Smooth muscle cell (in vitro differentiated cells): ENCODE results near the gene SHISAL1. TPM values are rescaled to one million over a fixed set of nuclear protein-coding genes. Genes with fewer than 3 reads are reported as not detected.

Experiments
- DNase-seq: peaks from one replicate; lab custom pipeline; 2025; ENCODE audit not compliant: unreplicated experiment; lab: John Stamatoyannopoulos, UW
- H2AFZ ChIP-seq: fragments of 200-600 bp; sonication (generic); 2 replicates; pipeline ENCODE4 v1.6.0; 2016; ENCODE audit warnings: antibody characterized with exemption, low read depth, mild to moderate bottlenecking
- H3F3A ChIP-seq: fragments of 200-600 bp; sonication (generic); 2 replicates; pipeline ENCODE4 v1.6.0; 2017; ENCODE audit warnings: antibody characterized with exemption, low read depth
- H3K27ac ChIP-seq: fragments of 200-600 bp; sonication (generic); 2 replicates; pipeline ENCODE4 v1.5.1; 2016; ENCODE audit warnings: low read depth, mild to moderate bottlenecking
- H3K27me3 ChIP-seq: fragments of 200-600 bp; sonication (generic); 2 replicates; pipeline ENCODE4 v1.6.1; 2016; ENCODE audit warnings: low read depth, mild to moderate bottlenecking
- H3K36me3 ChIP-seq: fragments of 200-600 bp; sonication (generic); 2 replicates; pipeline ENCODE4 v1.5.1; 2016; ENCODE audit warnings: low read depth
- H3K4me1 ChIP-seq: fragments of 200-600 bp; sonication (generic); 2 replicates; pipeline ENCODE4 v1.5.1; 2016; ENCODE audit warnings: low read depth
- H3K4me2 ChIP-seq: fragments of 200-600 bp; sonication (generic); 2 replicates; pipeline ENCODE4 v1.6.0; 2016; ENCODE audit warnings: mild to moderate bottlenecking
- H3K4me3 ChIP-seq: fragments of 200-600 bp; sonication (generic); 2 replicates; pipeline ENCODE4 v1.5.1; 2016; ENCODE audit warnings: mild to moderate bottlenecking
- H3K79me2 ChIP-seq: fragments of 200-600 bp; sonication (generic); 2 replicates; pipeline ENCODE4 v1.6.0; 2016; ENCODE audit warnings: low read depth, mild to moderate bottlenecking
- H3K9ac ChIP-seq: fragments of 200-600 bp; sonication (generic); 2 replicates; pipeline ENCODE4 v1.6.0; 2016; ENCODE audit warnings: low read depth
- H3K9me3 ChIP-seq: fragments of 200-600 bp; sonication (generic); replicated peaks from 2 replicates; pipeline ENCODE4 v1.5.1; 2016; ENCODE audit warnings: low read depth
- H4K20me1 ChIP-seq: fragments of 200-600 bp; sonication (generic); 2 replicates; pipeline ENCODE4 v1.6.0; 2016; ENCODE audit warnings: low read depth
- CTCF ChIP-seq: fragments of 200-600 bp; sonication (generic); IDR thresholded peaks from 2 replicates; pipeline ENCODE4 v1.5.1; 2017; ENCODE audit warnings: borderline replicate concordance, mild to moderate bottlenecking, antibody characterized with exemption; ENCODE audit not compliant: insufficient read depth, poor library complexity, severe bottlenecking
- WGBS: methylation state at CpG from one replicate; pipeline ENCODE4 v1.1.7; 2016; ENCODE audit warnings: low lambda C conversion rate; 5-methylcytosine and 5-hydroxymethylcytosine counted together
- polyA plus RNA-seq: library from polyadenylated mRNA; unstranded; fragments of >200 nt; fragmentation: Nextera tagmentation; extraction: Ambion mirVana; gene quantifications from 2 replicates; pipeline ENCODE4 v1.2.1, GENCODE V29; 2016
- total RNA-seq: library from RNA; depleted of rRNA; stranded (reverse); fragments of >200 nt; gene quantifications from 2 replicates; pipeline ENCODE4 v1.2.3, GENCODE V29; 2014

Gene SHISAL1
- total and polyA plus RNA-seq, 2 experiments from 2014 or later, result 0.78 to 1.9 TPM

- no peak for TF ChIP-seq CTCF
- Histone ChIP-seq H3K27me3 (no peaks in the 10 kb centered on the region), H3K27ac (no peak overlapping the region)
Observed at GRCh38 chr22:44318751-44319150, 6.0 kb upstream of the SHISAL1 start.

GRCh38 chr22:44317886-44318637 lies 5.3 kb upstream of the SHISAL1 start:
- H3K4me1 ChIP-seq, result no peaks in the 10 kb centered on the region
- no peak overlapping the region for H3K4me3 ChIP-seq
- H3F3A ChIP-seq, result no peaks in the 10 kb centered on the region
- no peak overlapping the region for H2AFZ ChIP-seq
- WGBS, result 84% methylated on average over 17 of the region's 17 CpGs
- H3K27ac ChIP-seq, result no peak overlapping the region
- no peaks in the 10 kb centered on the region for H3K27me3 ChIP-seq
- no peaks in the 10 kb centered on the region for H4K20me1 ChIP-seq
- H3K79me2 ChIP-seq, result no peaks in the 10 kb centered on the region
- H3K9ac ChIP-seq, result no peak overlapping the region
- TF ChIP-seq CTCF, result no peak
- H3K36me3 ChIP-seq, result no peaks in the 10 kb centered on the region
- no peak overlapping the region for H3K4me2 ChIP-seq
- no peaks in the 10 kb centered on the region for H3K9me3 ChIP-seq
- no peak for DNase-seq

More at GRCh38 chr22:44318751-44319150, 6.0 kb upstream of the SHISAL1 start:
- no peaks in the 10 kb centered on the region for H3K79me2 ChIP-seq
- 92% methylated on average over 9 of the region's 9 CpGs for WGBS
- H3K36me3 ChIP-seq, result no peaks in the 10 kb centered on the region
- no peak overlapping the region for H3K4me2 ChIP-seq
- no peaks in the 10 kb centered on the region for H4K20me1 ChIP-seq
- no peaks in the 10 kb centered on the region for H3K9me3 ChIP-seq
- no peaks in the 10 kb centered on the region for H3K4me1 ChIP-seq
- H3K9ac ChIP-seq, result no peak overlapping the region
- no peak overlapping the region for H3K4me3 ChIP-seq
- DNase-seq, result no peak
- H2AFZ ChIP-seq, result no peak overlapping the region
- H3F3A ChIP-seq, result no peaks in the 10 kb centered on the region

- no peak overlapping the region for H3K4me2 ChIP-seq
- H3F3A ChIP-seq, result no peaks in the 10 kb centered on the region
- 94% methylated on average over 18 of the region's 18 CpGs for WGBS
- H4K20me1 ChIP-seq, result no peaks in the 10 kb centered on the region
- no peaks in the 10 kb centered on the region for H3K79me2 ChIP-seq
- H3K36me3 ChIP-seq, result no peaks in the 10 kb centered on the region
- no peak overlapping the region for H3K4me3 ChIP-seq
- no peaks in the 10 kb centered on the region for H3K4me1 ChIP-seq
- H3K9me3 ChIP-seq, result no peaks in the 10 kb centered on the region
- H3K27ac ChIP-seq, result no peak overlapping the region
- DNase-seq, result no peak
- H2AFZ ChIP-seq, result no peak overlapping the region
- H3K9ac ChIP-seq, result no peak overlapping the region
- no peak for TF ChIP-seq CTCF
- no peaks in the 10 kb centered on the region for H3K27me3 ChIP-seq
Observed at GRCh38 chr22:44317123-44317444, 4.3 kb upstream of the SHISAL1 start.
